Stimulated activated CD8-positive, alpha-beta memory T cell treated with anti-CD3 and anti-CD28 coated beads, Interleukin-15, amount 100 ng/mL, for 48 hours (primary cell): ENCODE measurements around the gene IGFBP2.

Experiments used
- DNase-seq, 2 donors: peaks; one replicate each; pipeline ENCODE4 v3.0.0-alpha.2; 2020; ENCODE audit warnings: low read depth in 2 of 2

Gene IGFBP2

DNA sequence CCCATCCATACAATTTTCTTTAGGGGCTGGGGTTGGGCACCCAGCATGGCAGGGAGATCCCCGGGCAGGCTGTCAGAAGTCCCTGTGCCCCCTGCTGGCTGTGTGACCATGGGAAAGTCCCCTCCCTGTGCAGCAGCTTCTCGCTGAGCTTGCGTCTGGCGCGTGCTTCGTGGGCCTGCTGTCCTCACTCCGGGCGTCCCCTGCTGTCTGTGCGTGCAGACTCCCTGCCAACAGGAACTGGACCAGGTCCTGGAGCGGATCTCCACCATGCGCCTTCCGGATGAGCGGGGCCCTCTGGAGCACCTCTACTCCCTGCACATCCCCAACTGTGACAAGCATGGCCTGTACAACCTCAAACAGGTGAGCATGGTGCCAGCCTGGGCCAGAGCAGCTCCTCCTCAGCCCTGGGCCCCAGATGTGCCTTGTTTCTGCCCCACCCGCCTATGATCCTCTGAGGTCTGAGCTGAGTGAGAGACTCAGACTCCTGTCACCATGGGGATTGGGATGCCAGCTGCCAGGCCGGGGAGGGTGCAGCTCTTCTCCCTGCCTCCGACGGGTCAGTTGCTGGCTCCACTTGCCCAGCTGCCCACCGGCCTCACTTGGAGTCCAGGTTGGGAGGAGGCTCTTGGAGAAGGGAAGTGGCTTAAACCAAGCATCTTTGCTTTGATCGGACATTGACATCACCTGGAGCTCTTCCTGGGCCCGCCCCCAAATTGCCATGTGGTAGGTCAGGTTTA lies 28.6 kb downstream of the IGFBP2 start:
- no peak for DNase-seq

DNA sequence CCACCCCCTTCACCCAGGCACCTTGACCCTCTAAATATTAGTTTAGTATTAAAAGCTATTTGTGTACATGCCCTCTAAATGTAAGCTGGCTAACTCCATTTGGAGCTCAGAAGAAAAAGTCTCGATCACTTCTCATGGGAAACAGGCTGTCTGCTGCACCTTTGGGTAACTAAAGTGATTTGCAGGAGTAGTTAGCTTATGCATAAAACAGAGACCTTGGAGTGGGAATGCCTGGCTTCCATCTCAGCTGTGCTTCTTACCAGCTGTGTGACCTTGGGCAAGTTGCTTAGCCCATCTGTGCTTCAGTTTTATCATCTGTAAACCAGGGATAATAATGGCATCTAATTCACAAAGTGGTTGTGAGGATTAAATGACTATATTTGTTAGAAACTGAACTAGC lies 29.9 kb downstream of the IGFBP2 start:
- DNase-seq = no peak

DNA sequence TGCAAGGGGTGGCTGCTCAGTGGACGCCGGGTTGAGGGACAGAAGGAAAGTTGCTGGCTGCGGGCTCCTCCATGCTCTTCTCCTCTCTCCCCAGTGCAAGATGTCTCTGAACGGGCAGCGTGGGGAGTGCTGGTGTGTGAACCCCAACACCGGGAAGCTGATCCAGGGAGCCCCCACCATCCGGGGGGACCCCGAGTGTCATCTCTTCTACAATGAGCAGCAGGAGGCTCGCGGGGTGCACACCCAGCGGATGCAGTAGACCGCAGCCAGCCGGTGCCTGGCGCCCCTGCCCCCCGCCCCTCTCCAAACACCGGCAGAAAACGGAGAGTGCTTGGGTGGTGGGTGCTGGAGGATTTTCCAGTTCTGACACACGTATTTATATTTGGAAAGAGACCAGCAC lies 30.6 kb downstream of the IGFBP2 start:
- DNase-seq = no peak

DNA sequence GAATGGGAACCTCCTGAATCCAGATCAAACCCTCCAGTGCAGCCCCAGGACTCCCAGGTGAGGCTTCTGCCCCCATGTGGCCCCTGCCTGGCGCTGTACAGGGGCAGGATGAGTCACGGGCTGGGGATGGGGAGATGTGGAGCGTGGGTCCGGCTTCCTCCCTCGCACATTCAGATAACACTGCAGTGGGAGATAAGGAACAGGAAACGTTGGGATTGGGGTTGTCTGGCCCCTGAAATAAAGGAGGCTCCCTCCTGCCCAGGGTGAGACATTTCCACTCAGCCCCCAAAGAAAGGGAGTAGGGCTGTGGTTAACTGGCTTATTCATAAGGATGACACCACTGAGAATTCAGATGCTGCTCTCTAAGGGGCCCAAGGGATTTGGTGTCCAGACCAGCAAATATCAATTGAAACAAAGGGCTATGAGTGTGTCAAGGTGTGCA lies 31.4 kb downstream of the IGFBP2 start:
- no peak for DNase-seq

DNA sequence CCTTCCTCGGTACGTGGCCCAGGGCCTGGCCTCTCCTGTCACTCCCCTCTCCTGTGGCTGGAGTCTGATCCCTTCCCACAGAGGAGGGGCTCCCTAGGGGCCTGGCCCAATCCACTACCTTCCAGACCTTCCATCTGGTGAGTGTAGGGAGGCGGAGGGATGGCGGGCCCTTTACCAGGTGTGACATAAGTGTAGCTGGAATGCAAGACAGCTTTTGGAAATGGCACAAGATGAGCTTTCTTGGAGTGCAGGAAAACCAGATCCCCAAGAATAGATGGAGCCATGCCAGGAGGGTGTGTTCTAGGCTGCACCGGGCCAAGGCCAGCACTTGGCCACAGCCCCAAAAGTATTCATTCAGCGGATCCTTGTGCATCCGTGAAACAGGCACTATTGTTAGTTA lies 32.0 kb downstream of the IGFBP2 start:
- DNase-seq = no peak

DNA sequence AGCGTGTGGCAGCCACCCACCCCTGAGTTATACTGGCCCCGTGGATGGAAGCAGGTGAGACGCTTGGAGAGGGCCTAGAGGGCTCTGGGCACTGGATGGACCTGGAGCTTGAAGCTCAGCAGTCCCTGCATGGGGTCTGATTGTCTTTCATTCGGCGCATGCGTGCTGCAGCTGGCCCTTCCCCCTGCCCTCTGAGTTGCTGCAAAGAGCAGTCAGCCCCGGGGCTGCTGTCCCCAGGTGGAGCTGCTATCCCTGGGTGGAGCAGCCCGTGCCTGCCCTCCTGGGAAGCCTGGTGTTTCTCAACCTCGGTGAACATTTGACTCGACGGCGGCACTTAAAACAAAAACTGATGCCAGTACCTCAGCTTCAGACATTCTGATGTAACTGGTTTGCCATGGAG lies 32.5 kb downstream of the IGFBP2 start:
- no peak for DNase-seq

DNA sequence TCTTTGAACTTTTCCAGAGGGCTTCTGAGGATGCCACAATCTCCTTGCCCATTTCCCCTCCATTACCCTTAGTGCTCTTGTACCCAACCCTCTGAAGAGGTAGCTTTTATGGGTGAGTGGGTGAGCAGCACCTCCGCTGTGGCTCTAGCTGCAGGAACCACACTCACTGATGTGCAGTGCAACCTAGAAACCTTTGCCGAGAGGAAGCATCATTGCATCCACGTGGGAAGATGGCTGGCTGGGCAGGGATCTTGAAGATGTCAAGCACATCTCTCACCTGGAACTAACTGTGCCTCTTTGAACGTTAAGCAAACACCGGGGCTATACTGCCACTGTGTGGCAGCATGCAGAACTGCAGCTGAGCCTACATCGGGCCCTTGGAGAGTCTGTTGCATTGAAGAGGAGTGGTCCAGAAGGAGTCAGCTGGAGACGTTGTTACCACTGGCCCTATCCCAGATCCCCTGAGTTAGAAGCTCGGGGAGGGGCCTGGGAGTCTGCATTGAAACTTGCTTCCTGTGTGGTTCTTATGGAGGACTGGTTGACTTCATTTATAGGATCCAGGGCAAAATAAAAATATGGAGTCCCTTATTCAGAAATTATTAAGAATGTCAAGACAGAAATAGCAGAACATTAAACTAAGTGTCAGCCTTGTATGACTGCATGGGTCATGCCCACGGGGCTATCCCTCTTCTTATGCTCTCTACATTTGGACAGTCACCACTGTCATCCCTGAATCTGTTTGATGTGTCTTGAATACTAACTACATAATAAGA lies 33.4 kb downstream of the IGFBP2 start:
- DNase-seq = peak; percentile 38 to 40

DNA sequence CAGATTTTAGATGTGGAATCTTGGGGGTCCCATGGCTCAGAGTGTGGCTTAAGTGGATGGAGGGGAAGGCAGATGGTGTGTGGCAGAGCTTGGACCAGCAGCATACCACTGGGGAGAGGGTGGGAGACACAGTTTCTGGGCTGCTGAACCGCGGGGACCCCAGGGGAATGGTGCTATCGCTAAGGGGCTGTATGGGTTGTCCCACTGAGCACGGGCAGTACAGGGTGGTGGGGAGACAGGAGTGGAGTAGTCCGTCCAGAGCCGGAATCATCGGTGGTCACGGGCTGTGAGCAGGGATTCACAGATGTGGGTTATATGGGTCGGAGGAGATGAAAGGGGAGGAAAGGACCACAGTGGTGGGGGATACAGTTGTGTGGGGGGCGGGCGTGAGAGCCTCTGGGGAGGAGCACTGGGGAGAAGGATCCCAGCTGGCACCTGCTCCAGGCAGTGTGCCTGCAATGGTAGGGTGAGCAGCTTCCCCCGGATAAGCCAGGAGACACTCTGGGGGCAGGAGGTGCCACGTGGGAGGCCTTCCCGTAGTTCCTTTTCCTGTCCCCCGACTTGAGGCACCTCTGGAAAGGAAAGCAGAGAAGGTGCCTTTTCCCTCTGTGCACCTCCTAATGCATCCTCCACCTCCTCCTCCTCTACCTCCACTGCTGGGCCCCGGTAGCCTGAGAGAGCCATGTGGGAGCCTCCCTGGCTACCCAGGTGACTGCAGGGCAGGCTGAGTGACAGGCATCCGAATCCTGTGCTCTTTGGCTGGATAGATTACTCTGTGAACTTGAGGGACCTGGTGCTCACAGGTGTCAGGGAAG lies 37.3 kb downstream of the IGFBP2 start:
- DNase-seq = no peak

DNA sequence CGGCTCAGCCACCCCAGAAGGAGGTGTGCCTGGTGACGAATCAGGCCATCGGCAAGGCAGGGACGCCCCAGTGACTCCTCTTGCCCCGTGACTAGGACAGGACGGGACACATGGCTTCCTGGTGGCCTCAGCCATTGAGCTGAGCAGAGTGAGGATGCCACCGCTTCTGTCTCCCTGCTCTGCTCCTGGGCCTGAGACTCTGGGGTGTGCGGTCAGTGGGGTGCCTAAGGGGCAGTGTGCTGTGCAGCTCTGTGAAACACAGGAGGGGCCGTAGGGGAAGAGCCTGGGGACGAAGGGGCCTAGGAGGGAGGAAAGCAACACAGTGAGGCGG lies 37.8 kb downstream of the IGFBP2 start:
- no peak for DNase-seq

DNA sequence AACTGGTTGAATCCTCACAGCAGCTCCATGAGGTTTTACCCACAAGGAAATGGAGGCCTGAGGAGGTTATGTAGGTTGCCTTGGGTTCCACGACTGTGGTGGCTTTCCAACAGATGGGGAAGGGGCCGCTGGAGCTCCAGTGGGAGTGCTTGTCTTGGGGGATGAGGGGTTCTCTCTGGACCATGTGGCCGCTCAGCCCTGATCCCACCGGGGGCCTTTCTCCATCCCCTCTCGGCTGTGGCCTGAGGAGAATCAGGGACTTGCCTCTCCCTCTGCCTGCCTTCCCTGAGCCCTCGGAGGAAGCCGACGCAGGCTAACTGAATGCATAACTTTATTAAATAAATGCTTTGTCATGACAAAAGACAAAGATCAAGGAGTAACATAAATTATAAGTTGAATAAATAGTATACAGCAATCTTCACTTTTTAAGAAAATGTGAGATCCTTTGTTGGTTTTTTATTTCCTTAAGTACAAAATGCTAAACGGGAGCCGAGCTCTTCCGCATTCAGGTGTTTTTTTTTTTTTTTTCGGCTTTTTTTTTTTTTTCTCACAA lies 38.6 kb downstream of the IGFBP2 start:
- no peak for DNase-seq

DNA sequence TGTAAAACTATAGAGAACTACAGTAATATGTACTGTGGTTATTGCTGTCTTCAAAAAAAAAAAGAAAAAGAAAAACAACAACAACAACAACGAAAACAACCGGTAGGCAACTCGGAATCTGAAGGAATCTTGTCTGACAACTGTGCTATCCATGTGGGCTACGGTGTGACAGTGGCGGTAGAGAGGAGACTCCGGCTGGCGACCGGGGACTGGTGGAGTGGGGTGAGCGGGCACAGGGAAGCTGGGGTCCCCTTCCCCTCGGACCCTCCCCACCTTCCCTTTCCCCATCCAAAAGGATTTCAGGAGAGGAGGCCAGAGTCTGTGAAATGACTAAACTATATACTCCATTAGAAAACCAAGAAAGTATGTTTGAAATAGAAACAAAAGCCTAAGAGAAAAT lies 39.2 kb downstream of the IGFBP2 start:
- DNase-seq = no peak

DNA sequence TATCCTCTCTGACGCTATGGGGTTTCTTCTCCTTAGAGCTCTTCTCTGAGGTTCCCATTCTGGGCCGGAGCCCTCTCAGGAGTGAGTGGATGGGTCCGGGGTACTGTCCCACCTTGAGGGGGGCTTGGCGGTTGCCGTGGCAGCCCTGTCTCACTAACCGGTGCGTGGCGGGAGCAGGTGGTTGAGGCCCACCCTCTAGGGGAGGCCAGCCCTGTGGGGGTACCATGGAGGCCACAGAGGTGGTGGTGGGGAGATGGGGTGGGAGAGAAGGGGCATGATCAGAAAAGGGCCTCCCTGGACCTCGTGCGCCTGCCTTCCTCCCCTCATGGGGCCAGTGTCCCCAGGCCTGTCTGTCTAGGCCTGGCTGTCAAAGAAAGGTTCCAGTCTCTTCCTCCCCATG lies 39.8 kb downstream of the IGFBP2 start:
- DNase-seq = no peak

DNA sequence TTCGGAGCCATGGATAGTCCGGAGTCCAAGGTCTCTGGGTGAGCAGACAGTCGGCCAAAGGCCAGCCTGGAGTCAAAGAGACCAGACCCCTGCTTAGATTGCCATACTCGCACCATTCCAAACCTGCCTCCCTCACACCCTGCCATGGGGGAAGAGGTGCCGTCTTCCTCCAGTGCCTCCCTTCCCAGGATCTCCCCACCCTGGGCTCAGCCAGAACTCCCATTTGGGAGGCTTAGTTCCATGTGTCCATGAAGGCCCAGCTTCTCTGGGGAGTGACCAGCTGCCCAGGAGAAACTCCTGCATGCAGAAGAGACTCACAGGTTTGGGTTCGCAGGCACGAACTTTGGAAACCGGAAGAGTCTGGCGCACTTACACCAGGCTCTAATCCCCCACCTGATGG lies 40.4 kb downstream of the IGFBP2 start:
- no peak for DNase-seq

DNA sequence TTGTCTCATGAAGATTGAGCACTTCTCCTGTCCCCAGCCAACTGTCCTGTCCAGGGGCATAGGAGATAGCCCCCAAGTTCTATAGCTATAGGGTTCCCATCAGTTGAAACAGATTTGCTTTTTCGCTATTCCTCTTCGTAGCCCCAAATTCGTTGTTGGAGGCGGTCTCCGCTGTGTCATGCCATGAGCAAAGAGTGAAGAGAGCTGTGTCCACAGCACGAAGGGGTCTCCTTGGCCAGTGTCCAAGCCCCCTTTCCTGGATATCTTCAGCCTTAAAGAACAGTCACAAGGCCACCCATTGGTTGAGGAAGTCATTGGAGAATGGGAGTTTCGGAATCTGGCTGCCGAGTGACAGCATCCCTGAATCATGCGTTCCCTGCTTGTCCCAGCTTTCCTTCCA lies 41.2 kb downstream of the IGFBP2 start:
- no peak for DNase-seq

DNA sequence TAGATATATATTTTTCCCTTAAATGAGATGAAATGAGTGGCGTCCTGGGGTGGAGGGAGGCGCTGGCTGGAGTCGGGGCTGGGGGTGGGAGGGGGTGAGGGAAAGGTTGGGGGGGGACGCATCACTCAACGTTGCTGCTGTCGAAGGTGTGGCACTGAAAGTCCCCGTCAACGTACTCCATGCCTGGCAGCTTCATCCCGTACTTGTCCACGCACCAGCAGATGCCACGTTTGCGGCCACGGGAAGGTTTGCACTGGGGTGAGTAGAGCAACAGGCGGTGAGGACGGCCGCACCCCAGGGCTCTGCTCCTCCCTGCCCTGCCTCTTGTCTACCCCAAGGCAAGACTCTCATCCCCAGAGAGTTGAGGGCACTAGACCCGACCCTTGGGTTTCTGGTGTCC lies 43.4 kb downstream of the IGFBP2 start:
- DNase-seq = no peak

DNA sequence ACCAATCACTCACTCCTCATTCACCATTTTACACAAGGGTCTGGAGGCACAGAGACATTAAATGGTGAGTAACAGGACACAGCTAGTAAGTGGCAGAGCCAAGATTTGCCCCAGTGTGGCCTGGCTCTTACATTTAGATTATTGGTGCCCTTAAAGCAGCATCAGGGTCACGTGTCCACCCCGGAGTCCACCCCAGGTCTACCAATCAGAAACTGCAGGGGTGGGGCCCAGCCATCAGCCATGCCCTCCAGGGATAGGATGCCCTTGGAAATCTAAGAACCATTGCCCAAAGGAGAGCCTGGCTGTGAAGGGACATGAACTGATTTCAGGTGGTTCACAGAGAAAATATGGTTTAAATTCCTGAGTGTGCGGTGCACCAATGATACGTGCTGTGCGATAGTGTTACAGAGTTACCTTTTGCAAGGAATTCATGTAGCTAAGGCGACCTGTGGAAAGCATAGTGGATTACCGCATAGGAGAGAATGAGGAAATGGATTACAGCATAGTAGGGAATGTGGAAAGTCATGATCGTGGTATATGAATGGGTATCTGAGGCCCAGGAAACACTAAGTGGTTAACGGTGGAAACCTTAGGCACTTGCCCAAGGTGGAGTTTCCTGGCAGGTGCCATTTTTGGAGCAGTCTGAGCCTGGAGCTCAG lies 44.3 kb downstream of the IGFBP2 start:
- DNase-seq = no peak

DNA sequence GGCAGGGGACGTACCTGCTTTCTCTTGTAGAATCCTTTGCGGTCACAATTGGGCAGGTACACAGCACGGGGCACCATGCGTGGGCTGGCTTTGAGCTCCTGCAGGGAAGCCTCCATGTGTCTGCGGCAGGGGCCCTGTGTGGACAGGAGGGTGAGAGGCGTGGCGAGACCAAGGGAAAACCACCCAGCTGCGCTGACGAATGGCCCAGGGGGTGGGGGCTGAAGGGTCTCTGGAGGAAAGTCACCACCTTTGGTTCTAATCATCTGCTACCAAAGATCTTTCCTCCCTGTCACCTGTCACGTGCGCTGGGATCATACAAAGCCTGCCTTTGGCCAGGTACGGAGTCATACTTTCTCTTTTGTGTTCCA lies 44.9 kb downstream of the IGFBP2 start:
- DNase-seq = no peak

DNA sequence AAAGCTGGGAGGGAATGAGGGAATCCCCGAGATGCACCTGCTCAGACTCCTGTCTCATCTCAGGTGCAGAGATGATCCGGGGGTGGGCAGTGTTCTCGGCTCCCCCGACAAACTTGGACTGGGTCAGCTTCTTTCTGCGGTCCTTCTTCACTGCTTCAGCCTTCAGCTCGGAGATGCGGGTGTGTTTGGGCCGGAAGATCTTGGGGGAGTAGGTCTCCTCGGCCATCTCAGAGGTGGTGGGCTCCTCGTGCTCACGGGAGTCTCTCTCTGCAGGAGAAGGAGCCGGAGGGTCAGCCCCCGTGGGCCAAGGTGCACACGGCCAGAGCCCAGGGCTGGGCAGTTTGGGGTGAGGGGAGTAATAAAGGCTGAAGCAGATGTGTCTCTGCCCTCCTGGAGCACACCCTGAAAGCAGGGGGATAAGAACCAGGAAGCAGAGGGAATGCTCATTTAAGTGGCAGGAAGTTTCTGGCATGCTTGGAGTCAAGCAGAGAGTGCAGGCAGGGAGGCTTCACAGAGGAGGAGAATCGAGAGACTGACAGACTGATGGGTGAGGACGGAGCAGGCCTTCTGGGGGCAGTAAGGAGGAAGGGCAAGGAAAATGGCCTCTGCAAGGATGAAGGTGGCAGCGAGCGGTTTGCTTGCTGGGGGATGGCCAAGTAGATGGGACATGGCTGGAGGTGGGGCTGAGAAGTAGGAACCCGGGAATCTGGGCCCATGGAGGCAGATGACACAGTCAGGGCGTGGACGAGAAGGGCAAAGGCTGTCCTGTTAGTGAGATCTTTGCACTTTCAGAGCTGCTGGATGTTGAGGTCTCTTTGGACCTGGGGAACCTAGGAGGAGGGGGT lies 45.8 kb downstream of the IGFBP2 start:
- no peak for DNase-seq

DNA sequence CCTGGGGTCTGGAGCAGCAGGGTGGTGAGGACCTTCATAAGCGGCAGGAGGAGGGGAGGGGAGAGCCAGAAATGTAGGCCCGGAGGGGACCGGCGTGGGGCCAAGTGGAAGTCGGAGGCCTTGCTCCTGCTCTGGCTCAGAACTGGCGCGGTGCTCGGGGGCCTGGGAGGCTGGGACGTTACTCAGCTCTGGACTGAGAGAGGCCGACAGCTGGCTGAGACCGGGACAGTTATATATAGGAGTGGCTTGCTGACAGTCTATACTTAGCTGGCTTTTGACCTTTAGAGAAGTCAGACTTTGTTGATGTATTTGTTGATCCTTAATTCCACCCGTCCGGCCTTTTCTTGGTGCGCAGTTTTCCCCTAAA lies 46.4 kb downstream of the IGFBP2 start:
- no peak for DNase-seq

DNA sequence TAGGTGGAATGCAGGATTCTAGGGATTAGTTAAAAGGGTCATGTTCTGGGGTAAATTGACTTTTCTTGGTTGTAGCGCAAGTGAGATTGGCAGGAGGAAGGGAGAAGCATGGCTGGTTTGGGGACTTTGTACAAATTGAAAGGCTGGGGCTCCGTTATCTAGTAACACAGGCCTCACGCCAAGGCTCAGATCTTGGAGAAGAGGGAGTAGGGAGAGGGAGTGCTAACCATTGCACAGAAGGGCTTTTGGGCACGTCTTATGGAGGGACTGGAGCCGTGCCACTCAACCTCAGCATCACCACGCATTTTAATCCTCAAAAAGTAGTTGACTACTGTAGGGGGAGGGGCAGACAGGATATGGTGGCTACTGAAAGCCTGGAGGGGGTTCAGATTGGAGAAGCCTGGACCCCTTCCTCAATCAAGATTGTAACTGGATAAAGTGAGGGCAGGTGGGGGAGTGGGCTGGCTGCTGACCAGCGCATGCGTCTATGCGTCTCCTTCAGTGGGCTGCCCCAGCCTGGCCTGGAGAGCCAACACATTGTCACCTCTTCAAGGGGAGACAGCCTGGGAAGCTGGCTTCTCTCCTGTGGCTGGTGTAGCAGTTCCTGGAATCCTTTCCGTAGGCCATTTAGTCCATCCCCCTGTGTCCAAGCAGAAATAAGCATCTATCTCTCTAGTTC lies 47.9 kb downstream of the IGFBP2 start:
- no peak for DNase-seq

DNA sequence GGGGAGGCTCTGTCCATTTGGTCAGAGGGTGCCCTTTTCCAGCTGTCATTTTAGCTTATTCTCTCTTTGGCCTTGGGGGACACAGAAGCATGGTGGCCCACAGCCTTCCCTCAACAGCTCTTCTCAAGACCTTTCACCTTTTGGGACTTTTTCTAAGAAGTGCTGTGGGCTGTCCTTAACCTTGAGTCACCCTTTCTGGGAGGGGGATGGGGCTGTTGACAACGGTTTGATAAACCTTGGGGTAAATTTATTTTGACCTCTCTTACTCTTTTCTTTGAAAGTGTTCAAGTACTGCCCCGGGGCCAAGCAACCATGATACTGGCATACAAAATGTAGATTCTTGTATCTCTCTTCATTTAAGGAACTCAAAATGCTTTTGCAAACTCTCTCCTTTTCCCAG lies 48.5 kb downstream of the IGFBP2 start:
- DNase-seq = no peak
